A549 (cell line): ENCODE results near the gene DNAH8.

ENCODE experiments used
- BHLHE40 ChIP-seq: IDR thresholded peaks from 2 replicates; pipeline ENCODE4 v1.6.1; 2012; ENCODE audit warnings: low read depth, low read length, inconsistent platforms
- CHD4 ChIP-seq: fragments of 200-600 bp; sonication (generic); IDR thresholded peaks from 2 replicates; pipeline ENCODE4 v1.6.1; 2016; ENCODE audit warnings: antibody characterized with exemption, mild to moderate bottlenecking, borderline replicate concordance
- CTCF ChIP-seq: fragments of >200 bp; sonication (Bioruptor Twin); formaldehyde crosslinking; IDR thresholded peaks from 3 replicates; pipeline ENCODE4 v1.5.1; 2016
- EHMT2 ChIP-seq: fragments of 200-600 bp; sonication (generic); IDR thresholded peaks from 2 replicates; pipeline ENCODE4 v1.6.1; 2016; ENCODE audit warnings: antibody characterized with exemption, low read depth, mild to moderate bottlenecking, moderate library complexity
- EP300 ChIP-seq, 2 experiments: fragments of >200 bp; sonication (Bioruptor Twin); formaldehyde crosslinking; IDR thresholded peaks; 2 replicates in 1 of 2; 3 replicates in 1 of 2; pipeline ENCODE4 v1.6.1; 2016 to 2017
- KDM5A ChIP-seq: fragments of 200-600 bp; sonication (generic); IDR thresholded peaks from 2 replicates; pipeline ENCODE4 v1.6.1; 2016; ENCODE audit warnings: antibody characterized with exemption, mild to moderate bottlenecking
- MAFK ChIP-seq: fragments of 450-650 bp; IDR thresholded peaks from 2 replicates; pipeline ENCODE4 v1.6.1; 2014; ENCODE audit not compliant: partially characterized antibody
- MYC ChIP-seq: IDR thresholded peaks from 2 replicates; pipeline ENCODE4 v1.6.1; 2012; ENCODE audit warnings: mild to moderate bottlenecking, inconsistent platforms, low read length, improper control_type of control experiment, borderline replicate concordance
- RCOR1 ChIP-seq: fragments of 150-350 bp; IDR thresholded peaks from 2 replicates; pipeline ENCODE4 v1.6.1; 2014; ENCODE audit warnings: antibody characterized with exemption, low read length, low read depth
- SMC3 ChIP-seq: fragments of >200 bp; sonication (Bioruptor Twin); formaldehyde crosslinking; IDR thresholded peaks from 3 replicates; pipeline ENCODE4 v1.6.1; 2018; ENCODE audit warnings: inconsistent platforms
- ZNF302 ChIP-seq: fragments of 250-450 bp; sonication (Bioruptor Pico); IDR thresholded peaks from 2 replicates; pipeline ENCODE4 v1.9.0; 2021; ENCODE audit warnings: inconsistent platforms, mild to moderate bottlenecking, moderate library complexity
- ZSCAN20 ChIP-seq: fragments of 250-450 bp; sonication (Bioruptor Pico); IDR thresholded peaks from 2 replicates; pipeline ENCODE4 v1.8.0; 2022; ENCODE audit warnings: mild to moderate bottlenecking, moderate library complexity
- TF ChIP-seq, protein P1 (sequence below): IDR thresholded peaks from 2 replicates; pipeline ENCODE4 v1.6.1; 2012

DNA sequence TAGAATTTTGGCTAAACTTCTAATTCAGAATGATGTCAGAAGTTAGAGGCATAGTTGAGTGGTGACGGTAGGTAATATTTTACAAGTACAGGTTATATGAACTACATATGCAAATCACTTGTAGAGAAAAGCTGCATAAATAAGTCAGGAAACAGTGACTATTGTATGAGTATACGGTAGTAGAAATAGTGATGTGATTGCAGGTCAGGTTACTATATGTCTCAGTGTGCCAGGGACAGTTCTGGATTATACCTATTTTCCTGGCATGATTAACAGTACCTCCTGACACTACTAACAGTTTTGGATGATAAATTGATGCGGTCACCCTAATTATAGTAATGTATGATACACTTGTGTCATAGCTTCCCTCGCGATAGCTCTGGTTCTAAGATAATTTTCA is 9.2 kb downstream of the DNAH8 start:
- TF ChIP-seq CTCF (no peak), EHMT2 (no peak), ZNF302 (no peak), ZSCAN20 (CRISPR knock-in tag) (no peak), CHD4 (no peak), EP300 (IDR thresholded peaks at IDR 0.05) (no peak), BHLHE40 (no peak), SMC3 (no peak), MYC (no peak), RCOR1 (no peak), MAFK (no peak), KDM5A (no peak)
- TF ChIP-seq, protein P1, sequence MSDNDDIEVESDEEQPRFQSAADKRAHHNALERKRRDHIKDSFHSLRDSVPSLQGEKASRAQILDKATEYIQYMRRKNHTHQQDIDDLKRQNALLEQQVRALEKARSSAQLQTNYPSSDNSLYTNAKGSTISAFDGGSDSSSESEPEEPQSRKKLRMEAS, result no peak
